Activated T-cell treated with anti-CD3 and anti-CD28 coated beads, Interleukin-2, amount 50 U/mL, for 24 hours (primary cell): ENCODE results near the gene REM2.

Experiments
- DNase-seq: peaks from one replicate; pipeline ENCODE4 v3.0.0-alpha.2; 2020
- H3K27ac Mint-ChIP-seq: 2 replicates; pipeline ENCODE4 v1.8.0; 2020; ENCODE audit warnings: mild to moderate bottlenecking, mixed read lengths
- H3K27me3 Mint-ChIP-seq: 2 replicates; pipeline ENCODE4 v1.8.0; 2020; ENCODE audit warnings: mixed read lengths
- H3K36me3 Mint-ChIP-seq: 2 replicates; pipeline ENCODE4 v1.8.0; 2020; ENCODE audit warnings: low read depth, mixed read lengths
- H3K4me1 Mint-ChIP-seq: 2 replicates; pipeline ENCODE4 v1.8.0; 2020; ENCODE audit warnings: low read depth, mixed read lengths
- H3K4me3 Mint-ChIP-seq: 2 replicates; pipeline ENCODE4 v1.8.0; 2020; ENCODE audit warnings: mild to moderate bottlenecking, moderate library complexity, mixed read lengths
- H3K9me3 Mint-ChIP-seq: 2 replicates; pipeline ENCODE4 v1.8.0; 2020; ENCODE audit warnings: mixed read lengths

REM2 gene

GRCh38 chr14:22875748-22876319 lies 7.2 kb upstream of the REM2 start:
- no peak overlapping the region for H3K4me3 Mint-ChIP-seq
- peaks cover 66% of the 10 kb centered on the region for H3K36me3 Mint-ChIP-seq
- H3K27ac Mint-ChIP-seq: peak overlapping the region; percentile 4

GRCh38 chr14:22877000-22877501 lies 6.0 kb upstream of the REM2 start:
- no peak overlapping the region for H3K27ac Mint-ChIP-seq
- H3K4me1 Mint-ChIP-seq: peaks cover 26% of the 10 kb centered on the region
- no peaks in the 10 kb centered on the region for H3K9me3 Mint-ChIP-seq
- no peak for DNase-seq
- H3K4me3 Mint-ChIP-seq: no peak overlapping the region
- H3K36me3 Mint-ChIP-seq: peaks cover 64% of the 10 kb centered on the region
- no peaks in the 10 kb centered on the region for H3K27me3 Mint-ChIP-seq

More at GRCh38 chr14:22875748-22876319, 7.2 kb upstream of the REM2 start:
- no peak for DNase-seq
- Mint-ChIP-seq H3K9me3 (no peaks in the 10 kb centered on the region), H3K4me1 (peaks cover 29% of the 10 kb centered on the region), H3K27me3 (no peaks in the 10 kb centered on the region)

GRCh38 chr14:22878271-22879246 lies 4.5 kb upstream of the REM2 start:
- H3K36me3 Mint-ChIP-seq: peaks cover 57% of the 10 kb centered on the region
- no peak for DNase-seq
- peak overlapping the region; percentile 38 for H3K27ac Mint-ChIP-seq
- H3K4me1 Mint-ChIP-seq: peaks cover 25% of the 10 kb centered on the region
- H3K4me3 Mint-ChIP-seq: no peak overlapping the region
- no peaks in the 10 kb centered on the region for H3K27me3 Mint-ChIP-seq
- H3K9me3 Mint-ChIP-seq: no peaks in the 10 kb centered on the region

GRCh38 chr14:22882064-22882463 lies 958 bp upstream of the REM2 start:
- Mint-ChIP-seq H3K4me3 (no peak overlapping the region), H3K4me1 (peaks cover 29% of the 10 kb centered on the region), H3K27ac (no peak overlapping the region), H3K9me3 (no peaks in the 10 kb centered on the region), H3K27me3 (no peaks in the 10 kb centered on the region), H3K36me3 (peaks cover 26% of the 10 kb centered on the region)
- no peak for DNase-seq

- Mint-ChIP-seq H3K4me3 (no peak overlapping the region), H3K36me3 (peaks cover 20% of the 10 kb centered on the region), H3K27me3 (no peaks in the 10 kb centered on the region), H3K27ac (no peak overlapping the region), H3K4me1 (peaks cover 35% of the 10 kb centered on the region), H3K9me3 (no peaks in the 10 kb centered on the region)
- DNase-seq: peak; percentile 49
Measured at GRCh38 chr14:22882529-22883172, 371 bp upstream of the REM2 start.

- H3K9me3 Mint-ChIP-seq: no peaks in the 10 kb centered on the region
- no peaks in the 10 kb centered on the region for H3K27me3 Mint-ChIP-seq
- peaks cover 45% of the 10 kb centered on the region for H3K4me1 Mint-ChIP-seq
- no peak for DNase-seq
- H3K27ac Mint-ChIP-seq: peak overlapping the region; percentile 1
- no peak overlapping the region for H3K4me3 Mint-ChIP-seq
- H3K36me3 Mint-ChIP-seq: peaks cover 6% of the 10 kb centered on the region
Measured at GRCh38 chr14:22884076-22884737, 1.2 kb downstream of the REM2 start.

GRCh38 chr14:22884738-22885523 lies 1.9 kb downstream of the REM2 start:
- no peaks in the 10 kb centered on the region for H3K36me3 Mint-ChIP-seq
- H3K4me1 Mint-ChIP-seq: peaks cover 46% of the 10 kb centered on the region
- no peak for DNase-seq
- no peak overlapping the region for H3K27ac Mint-ChIP-seq
- H3K27me3 Mint-ChIP-seq: no peaks in the 10 kb centered on the region
- no peak overlapping the region for H3K4me3 Mint-ChIP-seq
- H3K9me3 Mint-ChIP-seq: no peaks in the 10 kb centered on the region

GRCh38 chr14:22885975-22886374 lies 3.0 kb downstream of the REM2 start:
- no peaks in the 10 kb centered on the region for H3K9me3 Mint-ChIP-seq
- no peak overlapping the region for H3K27ac Mint-ChIP-seq
- peak overlapping the region; percentile 24 for H3K4me3 Mint-ChIP-seq
- no peaks in the 10 kb centered on the region for H3K27me3 Mint-ChIP-seq
- H3K36me3 Mint-ChIP-seq: no peaks in the 10 kb centered on the region
- DNase-seq: no peak
- H3K4me1 Mint-ChIP-seq: peaks cover 51% of the 10 kb centered on the region

- no peaks in the 10 kb centered on the region for H3K27me3 Mint-ChIP-seq
- peak overlapping the region; percentile 86 for H3K27ac Mint-ChIP-seq
- H3K36me3 Mint-ChIP-seq: no peaks in the 10 kb centered on the region
- H3K4me1 Mint-ChIP-seq: peaks cover 51% of the 10 kb centered on the region
- H3K4me3 Mint-ChIP-seq: peak overlapping the region; percentile 77
- no peaks in the 10 kb centered on the region for H3K9me3 Mint-ChIP-seq
- DNase-seq: peak; percentile 81
Measured at GRCh38 chr14:22886500-22887259, 3.7 kb downstream of the REM2 start.

- Mint-ChIP-seq H3K4me3 (peak overlapping the region; percentile 77), H3K27ac (peak overlapping the region; percentile 86), H3K4me1 (peaks cover 49% of the 10 kb centered on the region), H3K27me3 (no peaks in the 10 kb centered on the region), H3K9me3 (no peaks in the 10 kb centered on the region), H3K36me3 (no peaks in the 10 kb centered on the region)
- no peak for DNase-seq
Measured at GRCh38 chr14:22887260-22887989, 4.4 kb downstream of the REM2 start.

- H3K4me3 Mint-ChIP-seq: peak overlapping the region; percentile 77
- H3K9me3 Mint-ChIP-seq: no peaks in the 10 kb centered on the region
- H3K36me3 Mint-ChIP-seq: peaks cover under 1% of the 10 kb centered on the region
- H3K4me1 Mint-ChIP-seq: peaks cover 45% of the 10 kb centered on the region
- peak overlapping the region; percentile 48 for H3K27ac Mint-ChIP-seq
- no peaks in the 10 kb centered on the region for H3K27me3 Mint-ChIP-seq
- peak; percentile 70 for DNase-seq
Measured at GRCh38 chr14:22887990-22888378, 5.0 kb downstream of the REM2 start.

- DNase-seq: no peak
- peaks cover 40% of the 10 kb centered on the region for H3K4me1 Mint-ChIP-seq
Measured at GRCh38 chr14:22888662-22889061, 5.6 kb downstream of the REM2 start.

More at GRCh38 chr14:22888662-22889061, 5.6 kb downstream of the REM2 start:
- Mint-ChIP-seq H3K36me3 (peaks cover 4% of the 10 kb centered on the region), H3K27me3 (no peaks in the 10 kb centered on the region), H3K4me3 (no peak overlapping the region), H3K27ac (no peak overlapping the region), H3K9me3 (no peaks in the 10 kb centered on the region)
